Measurements from ENCODE around the gene GINS2. TPM values are rescaled to one million over a fixed set of nuclear protein-coding genes. Genes with fewer than 3 reads are reported as not detected.

Gene GINS2
- total RNA-seq = 5.4 TPM

GRCh38 chr16:85688586-85689284 is at the start of gene GINS2:
TSS of gene GINS2 (minus strand) at chr16:85688954. CDS start at chr16:85688898, 56 bp downstream.
- peak; percentile 64 to 91 (median 88) for DNase-seq (ENCODE audit: low read depth in 2 of 3, low spot score in 2 of 3)

DNA sequence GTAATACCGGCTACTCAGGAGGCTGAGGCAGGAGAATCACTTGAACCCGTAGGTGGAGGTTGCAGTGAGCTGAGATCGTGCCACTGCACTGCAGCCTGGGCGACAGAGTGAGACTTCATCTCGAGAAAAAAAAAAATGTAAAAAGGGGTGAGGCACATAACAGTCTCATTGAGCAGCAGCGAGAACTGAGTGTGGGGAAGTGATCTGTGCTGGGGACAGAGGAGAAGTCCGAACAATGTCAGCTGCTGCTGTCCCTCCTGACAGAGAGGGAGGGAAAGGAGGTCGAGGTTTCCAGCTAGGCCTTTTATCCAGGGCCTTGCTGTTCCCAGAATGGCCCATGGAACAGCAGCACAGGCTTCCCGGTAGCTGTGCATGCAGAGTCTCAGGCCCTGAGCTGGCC is 48.2 kb upstream of the GINS2 start:
- no peak for DNase-seq (ENCODE audit: low read depth in 2 of 3, low spot score in 2 of 3)

GRCh38 chr16:85735946-85736345 is 47.2 kb upstream of the GINS2 start:
- DNase-seq (ENCODE audit: low read depth in 2 of 3, low spot score in 2 of 3) = no peak

DNA sequence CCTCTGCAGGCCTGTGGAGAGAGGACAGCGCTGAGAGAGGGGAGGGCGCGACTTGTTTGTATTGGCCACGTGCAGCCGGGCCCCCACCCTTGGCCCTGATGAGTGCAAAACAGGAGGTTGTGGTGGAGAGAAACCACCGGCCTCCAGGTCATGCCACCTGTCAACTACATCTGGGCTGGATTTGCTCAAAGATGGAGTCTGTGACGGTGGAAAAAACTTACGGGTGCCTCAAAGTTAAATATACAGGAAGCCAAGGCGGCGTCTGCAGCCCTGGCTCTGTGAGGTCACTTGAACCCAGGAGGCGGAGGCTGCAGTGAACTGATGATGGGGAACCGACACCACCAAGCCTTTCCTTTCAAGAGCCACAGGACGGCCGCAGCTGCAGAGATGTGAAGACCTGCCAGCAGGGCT is 46.5 kb upstream of the GINS2 start:
- DNase-seq (ENCODE audit: low read depth in 2 of 3, low spot score in 2 of 3) = peak; percentile 25 to 85 (median 70)

- no peak for DNase-seq (ENCODE audit: low read depth in 2 of 3, low spot score in 2 of 3)
Observed at GRCh38 chr16:85734311-85735017, 45.7 kb upstream of the GINS2 start.

DNA sequence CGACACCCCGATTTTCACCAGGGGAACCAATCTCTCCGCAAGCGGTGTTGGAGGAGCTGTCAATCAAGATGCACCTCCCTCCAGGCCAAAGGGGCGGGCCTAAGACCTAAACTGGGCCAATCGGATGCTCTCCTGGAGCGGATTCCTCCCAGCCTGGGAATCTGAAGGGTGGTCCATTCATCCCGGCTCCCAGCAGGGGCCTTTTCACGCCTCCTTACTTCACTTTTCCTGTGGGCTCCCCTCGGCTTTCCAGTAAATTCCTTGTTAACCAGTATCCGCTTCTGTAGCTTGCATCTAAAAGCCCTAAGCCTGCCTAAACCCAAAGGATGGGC is 45.1 kb upstream of the GINS2 start:
- DNase-seq (ENCODE audit: low read depth in 2 of 3, low spot score in 2 of 3) = no peak

DNA sequence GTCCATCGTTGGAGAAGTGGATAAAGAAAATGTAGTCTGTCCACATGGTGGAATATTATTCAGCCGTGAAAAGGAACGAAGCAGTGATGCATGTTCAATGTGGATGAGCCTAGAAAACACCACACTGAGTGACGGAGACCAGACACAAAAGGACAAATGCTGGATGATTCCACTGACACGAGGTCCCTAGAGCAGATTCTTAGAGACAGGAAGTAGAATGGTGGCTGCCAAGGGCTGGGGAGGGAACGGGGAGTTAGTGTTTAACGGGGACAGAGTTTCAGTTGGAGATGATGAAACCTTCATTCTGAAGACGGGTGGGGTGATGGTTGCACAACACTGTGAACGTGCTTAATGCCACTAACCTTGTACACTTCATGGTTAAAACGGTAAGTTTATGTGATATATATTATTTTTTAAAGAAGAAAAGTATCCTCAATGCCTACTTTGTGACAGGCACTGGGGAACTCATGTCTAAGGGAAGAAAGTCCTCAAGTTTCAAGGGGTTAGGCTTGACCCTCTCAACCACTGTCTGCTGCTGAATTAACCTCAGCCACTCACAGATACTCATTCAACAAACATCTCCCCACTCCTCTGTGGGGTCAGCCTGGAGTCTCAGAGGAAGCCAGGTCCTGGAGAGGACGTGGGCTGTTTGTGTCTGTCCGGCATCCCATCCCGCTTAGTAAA is 44.5 kb upstream of the GINS2 start:
- peak in 1 of 3 donors; percentile 15 for DNase-seq (ENCODE audit: low read depth in 2 of 3, low spot score in 2 of 3)

DNA sequence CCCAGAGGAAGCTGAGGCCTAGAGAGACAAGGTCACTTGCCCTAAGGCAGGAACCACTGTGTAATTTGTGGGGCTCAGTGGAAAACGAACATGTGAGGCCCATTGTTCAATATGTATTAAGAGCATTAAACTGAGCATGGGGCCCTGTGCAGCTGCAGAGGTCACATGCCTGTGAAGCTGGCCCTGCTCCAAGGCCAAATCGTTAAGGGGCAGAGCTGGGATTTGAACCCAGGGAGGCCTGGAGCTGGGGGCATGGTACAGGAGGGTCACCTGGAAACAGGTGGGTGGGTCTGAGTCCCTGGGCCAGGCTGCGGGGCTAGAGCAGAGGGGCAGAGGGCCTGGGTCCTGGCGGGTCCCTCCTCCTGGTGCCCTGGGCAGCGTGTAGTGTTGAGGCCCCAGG is 42.4 kb upstream of the GINS2 start:
- no peak for DNase-seq (ENCODE audit: low read depth in 2 of 3, low spot score in 2 of 3)

- DNase-seq (ENCODE audit: low read depth in 2 of 3, low spot score in 2 of 3) = no peak
Observed at GRCh38 chr16:85730186-85730465, 41.4 kb upstream of the GINS2 start.

GRCh38 chr16:85729452-85730185 is 40.9 kb upstream of the GINS2 start:
- no peak for DNase-seq (ENCODE audit: low read depth in 2 of 3, low spot score in 2 of 3)

DNA sequence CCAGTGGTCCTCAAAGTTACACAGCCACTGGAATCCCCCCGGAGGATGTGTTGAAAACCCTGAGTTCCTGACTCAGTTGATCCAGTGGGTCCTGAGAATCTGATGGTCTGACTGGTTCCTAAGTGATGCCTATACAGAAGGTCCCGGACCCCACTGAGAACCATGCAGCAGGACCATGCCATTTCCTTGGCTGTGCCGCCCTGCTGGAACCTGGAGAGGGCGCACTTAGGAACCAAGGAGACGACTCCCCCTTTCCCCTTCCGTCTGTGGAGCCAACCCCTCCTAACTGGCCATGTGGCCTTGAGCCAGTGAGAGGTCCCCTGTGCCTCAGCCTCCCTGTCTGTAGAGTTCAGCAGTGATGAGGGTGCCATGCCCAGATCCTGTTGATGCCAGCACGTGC is 40.1 kb upstream of the GINS2 start:
- no peak for DNase-seq (ENCODE audit: low read depth in 2 of 3, low spot score in 2 of 3)

GRCh38 chr16:85724936-85725335 is 36.2 kb upstream of the GINS2 start:
- DNase-seq (ENCODE audit: low read depth in 2 of 3, low spot score in 2 of 3) = no peak

- DNase-seq (ENCODE audit: low read depth in 2 of 3, low spot score in 2 of 3) = no peak
Observed at GRCh38 chr16:85724126-85724879, 35.5 kb upstream of the GINS2 start.

DNA sequence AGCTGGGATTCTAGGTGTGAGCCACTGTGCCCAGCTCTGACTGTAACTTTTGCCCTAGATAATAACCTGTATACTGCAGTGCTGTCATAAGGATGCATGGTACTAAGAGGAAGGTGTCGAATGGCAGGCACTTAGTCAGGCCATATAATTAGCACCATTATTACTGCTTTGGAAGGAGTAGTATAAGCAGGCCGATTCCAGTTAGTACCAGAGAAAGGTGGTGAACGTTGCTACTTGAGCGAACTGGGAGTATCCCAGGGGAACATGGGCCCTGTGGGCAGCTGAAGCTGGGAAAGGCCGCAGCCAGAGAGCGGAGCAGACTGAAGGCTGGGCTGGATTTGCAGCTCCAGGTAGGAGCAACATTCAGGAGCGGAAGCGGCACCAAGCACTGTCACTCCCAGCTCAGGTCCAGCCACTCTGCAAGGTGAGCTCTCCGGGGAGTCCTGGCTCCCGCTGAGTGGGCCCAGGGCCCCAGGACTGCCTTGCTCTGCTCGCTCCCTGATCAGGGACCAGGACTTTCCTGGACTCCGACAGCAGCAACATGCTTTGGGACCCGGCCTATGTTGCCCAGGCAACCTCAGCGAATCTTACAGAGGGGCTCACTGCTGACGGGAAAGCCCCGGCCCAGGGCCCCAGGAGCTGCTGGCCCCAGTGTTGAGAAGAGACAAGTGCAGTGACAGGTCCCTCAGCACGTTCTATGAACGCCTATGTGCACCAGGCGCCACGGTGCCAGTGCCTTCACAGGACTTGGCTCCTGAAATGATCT is 33.6 kb upstream of the GINS2 start:
- DNase-seq (ENCODE audit: low read depth in 2 of 3, low spot score in 2 of 3) = no peak

- DNase-seq (ENCODE audit: low read depth in 2 of 3, low spot score in 2 of 3) = no peak
Observed at GRCh38 chr16:85720302-85720637, 31.5 kb upstream of the GINS2 start.

DNA sequence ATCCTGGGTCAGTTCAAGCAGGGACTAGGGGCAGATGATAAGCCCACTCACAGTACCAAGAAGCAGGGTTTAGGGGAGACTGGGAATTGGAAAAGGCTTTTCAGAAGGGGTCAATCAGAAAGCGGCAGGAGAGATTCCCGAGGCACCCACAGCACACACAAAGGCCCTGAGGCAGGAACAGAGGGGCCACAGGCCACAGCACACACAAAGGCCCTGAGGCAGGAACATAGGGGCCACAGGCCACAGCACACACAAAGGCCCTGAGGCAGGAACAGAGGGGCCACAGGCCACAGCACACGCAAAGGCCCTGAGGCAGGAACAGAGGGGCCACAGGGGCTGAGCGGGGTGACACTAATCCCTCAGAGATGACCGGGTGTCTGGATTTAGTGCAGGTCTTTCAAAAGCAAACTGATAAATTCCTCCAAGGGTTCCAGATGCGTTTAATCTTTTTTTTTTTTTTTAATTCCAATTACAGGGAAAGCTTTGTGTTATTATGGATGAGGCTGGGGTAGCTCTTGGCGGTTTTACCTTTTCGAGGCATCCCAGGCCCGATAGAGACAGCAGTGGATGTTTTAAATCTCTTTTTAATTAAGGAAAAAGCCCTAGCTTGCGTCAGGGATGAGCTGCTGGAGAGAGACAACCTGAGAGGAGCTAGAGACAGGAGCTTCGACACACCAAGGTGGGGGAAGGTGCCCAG is 31.0 kb upstream of the GINS2 start:
- DNase-seq (ENCODE audit: low read depth in 2 of 3, low spot score in 2 of 3) = no peak

GRCh38 chr16:85718682-85719081 is 29.9 kb upstream of the GINS2 start:
- no peak for DNase-seq (ENCODE audit: low read depth in 2 of 3, low spot score in 2 of 3)

DNA sequence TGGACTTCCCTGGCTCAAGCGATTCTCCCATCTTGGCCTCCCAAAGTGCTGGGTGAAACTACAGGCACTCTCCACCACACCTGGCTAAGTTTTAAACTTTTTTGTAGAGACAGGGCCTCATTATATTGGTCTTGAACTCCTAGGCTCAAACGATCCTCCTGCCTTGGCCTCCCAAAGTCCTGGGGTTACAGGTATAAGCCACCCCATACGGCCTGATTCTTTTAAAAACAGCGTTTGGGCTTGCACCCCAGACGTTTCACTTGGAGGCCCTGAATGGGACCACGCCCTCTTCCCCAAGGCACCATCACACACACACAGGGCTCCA is 29.4 kb upstream of the GINS2 start:
- DNase-seq (ENCODE audit: low read depth in 2 of 3, low spot score in 2 of 3) = no peak

- peak; percentile 38 to 81 (median 58) for DNase-seq (ENCODE audit: low read depth in 2 of 3, low spot score in 2 of 3)
Observed at GRCh38 chr16:85717393-85718152, 28.8 kb upstream of the GINS2 start.
